Thoracic aorta (tissue), 2 donors: ENCODE data around the gene FAM177B. TPM values are rescaled to one million over a fixed set of nuclear protein-coding genes. Genes with fewer than 3 reads are reported as not detected.

Experiments used
- ATAC-seq: fragments of 150-250 bp; one replicate; pipeline ENCODE4 v1.8.0; 2017; ENCODE audit warnings: low read depth; ENCODE audit not compliant: insufficient number of reproducible peaks, low FRiP score
- DNase-seq: peaks from one replicate; pipeline ENCODE4 v3.0.0-alpha.2; 2020; ENCODE audit warnings: low spot score
- H3K27ac ChIP-seq, 2 donors: fragments of 200-600 bp; sonication (generic); 1 replicate in 1 of 2; 2 replicates in 1 of 2; pipeline ENCODE4 v1.5.1; 2016; ENCODE audit warnings: mild to moderate bottlenecking in 2 of 2, moderate library complexity in 2 of 2
- H3K27me3 ChIP-seq: fragments of 200-600 bp; sonication (generic); replicated peaks from 2 replicates; pipeline ENCODE4 v1.6.0; 2016; ENCODE audit warnings: mild to moderate bottlenecking; ENCODE audit not compliant: insufficient read depth
- H3K36me3 ChIP-seq: fragments of 200-600 bp; sonication (generic); one replicate; pipeline ENCODE4 v1.5.1; 2016
- H3K4me1 ChIP-seq, 2 donors: fragments of 200-600 bp; sonication (generic); 1 replicate in 1 of 2; 2 replicates in 1 of 2; pipeline versions ENCODE4 v1.5.1 to v1.6.0; 2016; ENCODE audit warnings: low read depth in 2 of 2, mild to moderate bottlenecking in 1 of 2; ENCODE audit not compliant: control insufficient read depth in 1 of 2
- H3K4me3 ChIP-seq: fragments of 200-600 bp; sonication (generic); 2 replicates; pipeline ENCODE4 v1.5.1; 2016; ENCODE audit warnings: mild to moderate bottlenecking
- H3K9me3 ChIP-seq: fragments of 200-600 bp; sonication (generic); 2 replicates; pipeline ENCODE4 v1.5.1; 2016
- CTCF ChIP-seq: fragments of 200-600 bp; sonication (generic); IDR thresholded peaks from one replicate; pipeline ENCODE4 v1.5.1; 2019; ENCODE audit warnings: antibody characterized with exemption
- total RNA-seq, 2 donors: library from RNA; depleted of rRNA; stranded (reverse); fragments of >200 nt; gene quantifications; one replicate each; pipeline versions ENCODE4 v1.1.0 to v1.2.3, GENCODE V29; 2016

FAM177B gene
- total RNA-seq, 2 donors from 2014 or later: 3.1 TPM; not detected in 1

- peaks cover 70% of the 10 kb centered on the region for H3K36me3 ChIP-seq
- TF ChIP-seq CTCF: no peak
- no peaks in the 10 kb centered on the region for H3K4me1 ChIP-seq
- no peak overlapping the region for H3K27ac ChIP-seq
- no peaks in the 10 kb centered on the region for H3K9me3 ChIP-seq
- no peak overlapping the region for H3K4me3 ChIP-seq
- H3K27me3 ChIP-seq: no peaks in the 10 kb centered on the region
- DNase-seq (no peak), ATAC-seq (no peak)
These were observed 8.3 kb upstream of the FAM177B start for GRCh38 chr1:222728746-222729145.

- DNase-seq (no peak), ATAC-seq (no peak)
- H3K36me3 ChIP-seq: peaks cover 54% of the 10 kb centered on the region
- no peaks in the 10 kb centered on the region for H3K27me3 ChIP-seq
- H3K9me3 ChIP-seq: no peaks in the 10 kb centered on the region
- no peak overlapping the region for H3K4me3 ChIP-seq
- H3K4me1 ChIP-seq: no peaks in the 10 kb centered on the region
- no peak overlapping the region for H3K27ac ChIP-seq
- no peak for TF ChIP-seq CTCF
These were observed 6.1 kb upstream of the FAM177B start for GRCh38 chr1:222730866-222731265.

DNA sequence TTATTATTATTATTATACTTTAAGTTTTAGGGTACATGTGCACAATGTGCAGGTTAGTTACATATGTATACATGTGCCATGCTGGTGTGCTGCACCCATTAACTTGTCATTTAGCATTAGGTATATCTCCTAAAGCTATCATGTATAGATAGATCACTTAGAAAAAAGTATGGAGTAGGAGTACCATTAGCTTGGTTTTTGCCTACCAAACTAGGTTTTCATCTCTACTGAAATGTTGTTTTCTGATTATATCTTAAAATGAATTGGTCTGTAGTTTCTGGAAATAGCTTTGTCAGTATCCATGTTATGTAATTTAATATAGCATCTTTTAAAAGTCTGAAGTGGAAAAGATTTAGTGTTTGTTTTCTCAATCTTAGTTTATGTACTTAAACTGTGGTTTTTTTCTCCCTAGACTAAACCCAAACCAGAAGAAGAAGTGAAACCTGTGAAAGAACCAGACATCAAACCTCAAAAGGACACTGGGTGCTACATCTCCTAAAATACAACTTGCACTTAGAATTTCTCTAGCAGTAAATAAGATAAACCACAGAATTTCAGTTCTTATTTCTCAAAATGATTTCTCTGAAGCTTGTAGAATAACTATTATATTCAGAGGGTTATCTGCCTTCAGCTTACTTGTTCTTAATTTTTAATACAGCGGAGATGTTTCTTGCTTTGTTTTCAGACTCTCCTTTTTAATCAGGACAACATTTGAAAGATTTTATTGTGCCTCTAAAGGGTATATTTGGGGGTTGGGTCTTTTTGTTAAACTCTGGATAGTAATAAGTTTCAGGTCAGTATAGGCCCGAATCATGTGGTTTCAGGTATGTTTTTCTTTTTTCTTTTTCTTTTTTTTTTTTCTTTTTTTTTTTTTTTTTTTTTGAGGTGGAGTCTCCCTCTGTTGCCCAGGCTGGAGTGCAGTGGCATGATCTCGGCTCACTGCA lies 4.5 kb upstream of the FAM177B start:
- DNase-seq (no peak), ATAC-seq (no peak)
- H3K4me1 ChIP-seq: no peaks in the 10 kb centered on the region
- no peaks in the 10 kb centered on the region for H3K9me3 ChIP-seq
- no peak for TF ChIP-seq CTCF
- no peak overlapping the region for H3K27ac ChIP-seq
- H3K4me3 ChIP-seq: no peak overlapping the region
- H3K36me3 ChIP-seq: peaks cover 38% of the 10 kb centered on the region
- no peaks in the 10 kb centered on the region for H3K27me3 ChIP-seq

DNA sequence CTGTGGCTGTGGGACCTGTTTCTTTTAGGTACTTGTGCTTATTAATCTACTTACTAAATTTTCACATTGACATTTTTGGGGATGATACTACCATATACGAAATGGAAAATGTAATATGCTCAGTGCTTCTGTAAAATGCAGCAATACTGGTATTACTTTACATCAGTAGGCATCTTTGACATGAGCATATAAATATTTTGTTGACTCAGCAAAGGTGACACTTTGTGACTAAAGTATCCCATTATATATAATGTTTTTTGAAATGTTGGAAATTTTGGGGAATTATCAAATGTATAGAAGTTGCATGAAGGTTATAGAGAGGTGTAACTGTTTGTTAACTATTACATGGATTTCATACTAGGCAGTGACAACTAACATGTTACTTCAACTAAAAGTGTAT lies 2.3 kb upstream of the FAM177B start:
- DNase-seq: no peak
- TF ChIP-seq CTCF: no peak
- Histone ChIP-seq H3K36me3 (peaks cover 19% of the 10 kb centered on the region), H3K4me1 (no peaks in the 10 kb centered on the region), H3K27me3 (no peaks in the 10 kb centered on the region), H3K4me3 (no peak overlapping the region), H3K27ac (no peak overlapping the region), H3K9me3 (no peaks in the 10 kb centered on the region)
- no peak for ATAC-seq

- ATAC-seq (no peak), DNase-seq (no peak)
- Histone ChIP-seq H3K4me3 (no peak overlapping the region), H3K36me3 (peaks cover 6% of the 10 kb centered on the region), H3K4me1 (no peaks in the 10 kb centered on the region), H3K27me3 (no peaks in the 10 kb centered on the region), H3K9me3 (no peaks in the 10 kb centered on the region), H3K27ac (no peak overlapping the region)
- TF ChIP-seq CTCF: no peak
These were observed 532 bp upstream of the FAM177B start for GRCh38 chr1:222736470-222736869.
